K562 (cell line): ENCODE results near the gene CMTM8.

Experiments
- KDM5B ChIP-seq: fragments of 200-600 bp; sonication (generic); IDR thresholded peaks from 2 replicates; pipeline ENCODE4 v1.6.1; 2012; ENCODE audit warnings: low read depth, mild to moderate bottlenecking, moderate library complexity, low read length, control low read depth, inconsistent platforms; ENCODE audit not compliant: insufficient replicate concordance
- MAFG ChIP-seq: fragments of 450-650 bp; conservative IDR thresholded peaks from 2 replicates; pipeline ENCODE4 v1.6.1; 2016; ENCODE audit warnings: missing genetic modification characterization, missing compliant biosample characterization
- MEF2A ChIP-seq: IDR thresholded peaks from 2 replicates; pipeline ENCODE4 v1.6.1; 2011; ENCODE audit warnings: low read depth, mild to moderate bottlenecking, low read length, moderate library complexity; ENCODE audit not compliant: control insufficient read depth
- NCOA1 ChIP-seq: fragments of 450-650 bp; IDR thresholded peaks from 2 replicates; pipeline ENCODE4 v1.6.1; 2016; ENCODE audit warnings: low read depth
- ZNF24 ChIP-seq: fragments of 450-650 bp; IDR thresholded peaks from 2 replicates; pipeline ENCODE4 v1.6.1; 2016

GRCh38 chr3:32412887-32413286, 174.4 kb downstream of the CMTM8 start:
- TF ChIP-seq NCOA1 (no peak), MAFG (tag) (no peak), MEF2A (no peak), ZNF24 (no peak), KDM5B (no peak)
